Endothelial cell (in vitro differentiated cells): ENCODE data around the gene KRT82. TPM values are rescaled to one million over a fixed set of nuclear protein-coding genes. Genes with fewer than 3 reads are reported as not detected.

ENCODE experiments used
- DNase-seq: peaks from one replicate; pipeline ENCODE4 v3.0.0; 2021; ENCODE audit warnings: low spot score
- H3K27ac Mint-ChIP-seq: one replicate; pipeline ENCODE4 v1.8.0; 2021; ENCODE audit warnings: mixed read lengths, inconsistent platforms; ENCODE audit not compliant: unreplicated experiment
- H3K27me3 Mint-ChIP-seq: one replicate; pipeline ENCODE4 v1.8.0; 2021; ENCODE audit warnings: mild to moderate bottlenecking, moderate library complexity, mixed read lengths, inconsistent platforms; ENCODE audit not compliant: unreplicated experiment
- H3K36me3 Mint-ChIP-seq: one replicate; pipeline ENCODE4 v1.8.0; 2021; ENCODE audit warnings: mild to moderate bottlenecking, low read depth, mixed read lengths, inconsistent platforms; ENCODE audit not compliant: unreplicated experiment
- H3K4me1 Mint-ChIP-seq: one replicate; pipeline ENCODE4 v1.8.0; 2021; ENCODE audit warnings: mild to moderate bottlenecking, mixed read lengths, inconsistent platforms; ENCODE audit not compliant: unreplicated experiment
- H3K4me3 Mint-ChIP-seq: one replicate; pipeline ENCODE4 v1.8.0; 2021; ENCODE audit warnings: mild to moderate bottlenecking, mixed read lengths, inconsistent platforms; ENCODE audit not compliant: unreplicated experiment
- H3K9me3 Mint-ChIP-seq: one replicate; pipeline ENCODE4 v1.8.0; 2021; ENCODE audit warnings: mixed read lengths, inconsistent platforms; ENCODE audit not compliant: unreplicated experiment
- total RNA-seq: library from RNA; stranded (reverse); fragmentation: NEBNext Ultra II Directional; extraction: Animal tissue kit (Norgen Biotek cat#: 25700); gene quantifications from one replicate; pipeline ENCODE4 v1.2.1, GENCODE V29; 2021; ENCODE audit not compliant: unreplicated experiment
- TF ChIP-seq, protein P1 (sequence below): fragments of 200-600 bp; sonication (generic); IDR thresholded peaks from one replicate; pipeline ENCODE4 v1.5.0; 2021; ENCODE audit warnings: antibody characterized with exemption; ENCODE audit not compliant: unreplicated experiment

The KRT82 gene
- total RNA-seq, 1 donor from 2014 or later = not detected

DNA sequence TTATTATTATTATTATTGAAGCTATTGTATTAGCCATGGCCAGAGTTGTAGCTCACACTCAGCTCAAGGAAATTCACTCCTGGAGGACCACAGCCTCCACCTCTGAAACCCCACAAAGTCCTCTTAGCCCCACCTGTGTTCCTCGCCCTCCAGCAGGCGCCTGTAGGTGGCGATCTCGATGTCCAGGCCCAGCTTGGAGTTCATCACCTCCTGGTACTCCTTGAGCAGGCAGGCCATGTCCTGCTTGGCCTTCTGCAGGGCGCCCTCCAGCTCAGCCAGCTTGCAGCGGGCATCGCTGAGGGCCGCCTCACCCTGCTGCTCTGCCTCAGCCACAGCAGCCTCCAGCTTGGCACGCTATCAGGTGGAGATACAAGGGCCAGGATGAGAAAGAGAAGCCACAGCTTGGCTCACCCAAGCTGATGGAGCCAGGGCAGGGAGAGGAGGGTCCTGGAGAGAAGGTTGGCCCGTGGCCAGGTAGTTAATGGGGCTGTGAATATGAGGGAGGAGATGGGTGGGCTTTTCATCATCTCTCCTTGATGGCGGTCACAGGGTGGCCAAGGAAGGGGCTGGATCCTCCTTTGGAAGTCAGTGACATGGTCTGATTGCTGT, 43.9 kb downstream of the KRT82 start:
- peak; percentile 33 for DNase-seq

DNA sequence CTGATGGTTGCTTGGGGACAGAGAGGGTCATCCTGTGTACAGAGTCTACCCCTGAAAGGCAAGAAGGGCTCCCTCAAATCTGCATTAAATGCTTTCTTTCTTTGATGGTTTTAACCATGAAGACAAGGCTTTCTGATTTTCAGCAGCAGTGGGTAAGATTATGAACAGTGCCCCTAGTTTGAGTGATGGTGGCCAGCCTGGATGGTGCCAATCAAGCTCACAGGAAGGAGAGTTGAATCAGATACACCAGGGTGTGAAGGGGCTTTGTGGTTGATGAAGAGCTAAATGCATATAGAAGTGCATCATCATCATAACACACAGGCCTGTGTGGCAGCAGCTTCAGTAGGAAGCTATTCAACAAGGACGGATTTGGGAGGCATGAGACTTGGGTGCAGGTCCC, 44.6 kb downstream of the KRT82 start:
- Mint-ChIP-seq H3K27me3 (peaks cover 12% of the 10 kb centered on the region), H3K4me1 (peaks cover 8% of the 10 kb centered on the region), H3K27ac (no peak overlapping the region), H3K9me3 (no peaks in the 10 kb centered on the region), H3K4me3 (no peak overlapping the region), H3K36me3 (no peaks in the 10 kb centered on the region)
- TF ChIP-seq, protein P1, sequence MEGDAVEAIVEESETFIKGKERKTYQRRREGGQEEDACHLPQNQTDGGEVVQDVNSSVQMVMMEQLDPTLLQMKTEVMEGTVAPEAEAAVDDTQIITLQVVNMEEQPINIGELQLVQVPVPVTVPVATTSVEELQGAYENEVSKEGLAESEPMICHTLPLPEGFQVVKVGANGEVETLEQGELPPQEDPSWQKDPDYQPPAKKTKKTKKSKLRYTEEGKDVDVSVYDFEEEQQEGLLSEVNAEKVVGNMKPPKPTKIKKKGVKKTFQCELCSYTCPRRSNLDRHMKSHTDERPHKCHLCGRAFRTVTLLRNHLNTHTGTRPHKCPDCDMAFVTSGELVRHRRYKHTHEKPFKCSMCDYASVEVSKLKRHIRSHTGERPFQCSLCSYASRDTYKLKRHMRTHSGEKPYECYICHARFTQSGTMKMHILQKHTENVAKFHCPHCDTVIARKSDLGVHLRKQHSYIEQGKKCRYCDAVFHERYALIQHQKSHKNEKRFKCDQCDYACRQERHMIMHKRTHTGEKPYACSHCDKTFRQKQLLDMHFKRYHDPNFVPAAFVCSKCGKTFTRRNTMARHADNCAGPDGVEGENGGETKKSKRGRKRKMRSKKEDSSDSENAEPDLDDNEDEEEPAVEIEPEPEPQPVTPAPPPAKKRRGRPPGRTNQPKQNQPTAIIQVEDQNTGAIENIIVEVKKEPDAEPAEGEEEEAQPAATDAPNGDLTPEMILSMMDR = no peak
- no peak for DNase-seq

More for the DNA sequence above, 43.9 kb downstream of the KRT82 start:
- Mint-ChIP-seq H3K27ac (no peak overlapping the region), H3K9me3 (no peaks in the 10 kb centered on the region), H3K36me3 (no peaks in the 10 kb centered on the region), H3K4me1 (peaks cover 8% of the 10 kb centered on the region), H3K27me3 (peaks cover 12% of the 10 kb centered on the region), H3K4me3 (no peak overlapping the region)
- TF ChIP-seq, protein P1 = no peak

DNA sequence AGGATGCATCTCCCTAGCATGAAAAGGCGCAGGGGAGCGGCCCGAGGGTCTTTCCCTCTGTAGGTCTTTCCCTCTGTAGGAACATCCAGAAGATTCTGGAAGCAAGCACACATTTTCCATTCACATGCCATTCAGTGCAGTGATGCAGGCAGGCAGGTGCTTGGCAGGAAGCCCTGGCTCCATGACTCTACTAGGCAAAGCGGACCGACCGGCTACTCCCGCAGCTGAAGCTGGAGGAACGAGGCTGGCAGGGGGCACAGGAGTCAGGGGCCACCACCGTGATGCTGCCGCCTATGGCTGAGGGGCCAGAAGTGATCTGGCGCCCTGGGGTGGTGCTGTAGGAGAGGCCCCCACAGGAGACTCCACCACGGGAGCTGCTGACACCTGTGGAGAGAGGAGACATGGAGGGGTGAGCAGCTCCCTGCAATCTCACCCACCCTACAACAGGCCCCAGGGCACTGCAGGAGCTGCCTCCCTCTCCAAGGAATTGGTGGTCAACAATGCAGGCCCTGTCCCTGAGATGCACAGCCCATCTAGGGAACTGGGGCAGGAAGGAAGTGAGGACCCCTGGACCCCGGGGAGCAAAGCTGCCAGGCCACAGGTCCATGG, 45.4 kb downstream of the KRT82 start:
- Mint-ChIP-seq H3K4me3 (no peak overlapping the region), H3K36me3 (no peaks in the 10 kb centered on the region), H3K27me3 (peaks cover 12% of the 10 kb centered on the region), H3K9me3 (no peaks in the 10 kb centered on the region), H3K27ac (no peak overlapping the region), H3K4me1 (peaks cover 8% of the 10 kb centered on the region)
- TF ChIP-seq, protein P1 = no peak
- DNase-seq = no peak

DNA sequence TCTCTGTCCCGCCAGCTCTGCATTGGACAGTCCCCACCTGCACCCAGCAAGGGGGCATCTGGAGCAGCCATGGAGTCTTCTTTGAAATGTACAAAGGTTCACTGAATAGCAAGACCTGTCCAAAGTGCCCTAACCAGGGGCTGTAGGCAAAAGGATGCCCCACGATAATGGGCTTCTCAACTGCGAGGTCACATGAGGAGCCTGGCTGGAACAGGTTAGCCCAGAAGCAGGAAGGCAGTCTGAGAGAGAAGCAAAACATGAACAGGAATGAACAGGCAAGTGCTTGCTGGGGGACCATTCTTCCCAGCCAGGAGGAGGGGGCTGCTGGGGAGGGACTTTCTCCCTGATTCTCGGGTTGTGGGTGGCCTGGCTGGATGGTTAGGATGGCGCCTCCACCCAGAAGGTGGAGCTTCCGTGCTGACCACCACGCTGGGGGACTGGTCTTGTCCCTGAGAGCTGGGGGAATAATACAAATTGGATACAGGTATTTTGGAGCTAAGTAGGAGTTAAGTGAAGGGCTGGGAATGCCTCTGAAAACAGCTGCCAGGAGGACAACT, 46.0 kb downstream of the KRT82 start:
- H3K9me3 Mint-ChIP-seq = no peaks in the 10 kb centered on the region
- peaks cover 8% of the 10 kb centered on the region for H3K4me1 Mint-ChIP-seq
- no peak for DNase-seq
- TF ChIP-seq, protein P1 = no peak
- peaks cover 14% of the 10 kb centered on the region for H3K27me3 Mint-ChIP-seq
- no peak overlapping the region for H3K27ac Mint-ChIP-seq
- H3K36me3 Mint-ChIP-seq = no peaks in the 10 kb centered on the region
- H3K4me3 Mint-ChIP-seq = no peak overlapping the region

DNA sequence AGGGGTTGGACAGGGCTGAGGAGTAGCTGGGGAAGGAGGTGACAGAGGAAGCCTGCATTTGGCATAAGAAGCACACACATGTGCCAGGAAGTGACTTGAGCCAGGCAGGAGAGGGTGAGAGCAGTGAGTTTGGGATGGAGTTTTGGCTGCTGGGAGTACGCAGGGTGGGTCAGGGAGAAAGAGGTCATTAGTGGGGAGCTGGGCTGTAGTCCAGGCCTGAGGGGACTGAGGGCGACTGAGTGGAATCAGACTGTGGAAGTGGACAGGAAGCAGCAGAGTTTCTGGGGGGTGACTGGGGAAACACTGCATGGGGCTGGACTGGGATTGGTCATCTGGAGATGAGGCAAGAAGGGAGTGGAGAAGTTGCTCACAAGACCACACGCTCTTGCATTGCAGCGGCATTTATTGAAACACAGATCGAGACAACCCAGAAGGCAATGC, 46.5 kb downstream of the KRT82 start:
- TF ChIP-seq, protein P1 = no peak
- Mint-ChIP-seq H3K27me3 (peaks cover 12% of the 10 kb centered on the region), H3K4me3 (no peak overlapping the region), H3K27ac (peak overlapping the region; percentile 7), H3K9me3 (no peaks in the 10 kb centered on the region), H3K4me1 (peaks cover 8% of the 10 kb centered on the region), H3K36me3 (no peaks in the 10 kb centered on the region)
- no peak for DNase-seq
